ENCODE measurements around the gene STK32C. TPM values are rescaled to one million over a fixed set of nuclear protein-coding genes. Genes with fewer than 3 reads are reported as not detected.
"Not testable (repeated sequence)": the region's sequence is repeated elsewhere in the genome, so short reads cannot be mapped to it uniquely, and the experiment has no call there.

Gene STK32C
- total RNA-seq, 6 donors from 2014 or later: 4.8 to 18.3 (median 15.6) TPM

GRCh38 chr10:132271458-132272230 lies 36.1 kb downstream of the STK32C start:
- no peak overlapping the region for H3K27ac ChIP-seq
- 88 to 90% methylated on average over 16 to 27 of the region's 27 CpGs for whole genome bisulfite sequencing, 2 donors
- DNase-seq: peak in 1 of 2 donors; percentile 63

DNA sequence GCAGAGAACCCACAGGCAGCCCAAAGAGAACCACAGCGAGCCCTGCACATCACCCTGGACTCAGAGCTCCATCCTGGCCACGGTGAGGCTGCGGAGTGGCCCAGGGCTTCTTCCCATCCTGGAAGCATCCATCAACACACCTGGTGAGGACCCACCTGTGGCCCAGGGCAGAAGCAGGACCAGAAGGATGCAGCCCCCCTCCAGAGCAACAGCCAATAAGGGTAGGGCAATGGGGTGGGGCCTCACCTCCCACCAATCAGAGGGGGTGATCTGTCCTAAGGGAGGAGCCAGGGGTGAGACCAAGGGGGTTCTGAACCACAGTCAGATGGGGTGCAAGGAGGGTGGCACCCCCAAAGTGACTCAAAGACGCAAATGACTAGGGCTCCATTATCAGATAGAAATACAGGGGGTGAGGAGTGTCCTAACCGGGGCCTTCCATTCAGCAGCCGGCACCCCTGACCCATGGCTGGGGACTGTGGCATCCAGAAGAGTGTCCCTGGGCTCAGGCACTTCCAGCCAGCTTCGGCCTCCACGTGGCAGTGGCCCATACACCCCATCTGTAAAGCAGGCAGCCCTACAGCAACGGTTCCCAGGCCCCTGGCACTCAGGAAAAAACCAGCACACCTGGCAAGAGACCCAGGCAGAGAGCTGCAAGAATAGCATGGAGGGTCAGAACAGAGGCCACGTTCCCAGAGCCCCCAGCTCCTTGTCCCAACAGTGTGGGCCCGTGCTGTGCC lies 36.9 kb downstream of the STK32C start:
- no peak overlapping the region for H3K27ac ChIP-seq
- no peaks in the 10 kb centered on the region for H3K36me3 ChIP-seq
- ATAC-seq (ENCODE audit: low FRiP score in 2 of 2) (no peak), DNase-seq (peak in 1 of 2 donors; percentile 50)
- peaks cover 10 to 28% (median 18%) of the 10 kb centered on the region in 4 donors for H3K4me1 ChIP-seq
- 92 to 100% methylated on average over 3 to 10 of the region's 11 CpGs for WGBS, 2 donors
- H3K9me3 ChIP-seq: no peaks in the 10 kb centered on the region
- H3K4me3 ChIP-seq: no peak overlapping the region
- H3K27me3 ChIP-seq: no peaks in the 10 kb centered on the region
- TF ChIP-seq EP300 (IDR thresholded peaks at IDR 0.05): no peak
- TF ChIP-seq, protein P1, sequence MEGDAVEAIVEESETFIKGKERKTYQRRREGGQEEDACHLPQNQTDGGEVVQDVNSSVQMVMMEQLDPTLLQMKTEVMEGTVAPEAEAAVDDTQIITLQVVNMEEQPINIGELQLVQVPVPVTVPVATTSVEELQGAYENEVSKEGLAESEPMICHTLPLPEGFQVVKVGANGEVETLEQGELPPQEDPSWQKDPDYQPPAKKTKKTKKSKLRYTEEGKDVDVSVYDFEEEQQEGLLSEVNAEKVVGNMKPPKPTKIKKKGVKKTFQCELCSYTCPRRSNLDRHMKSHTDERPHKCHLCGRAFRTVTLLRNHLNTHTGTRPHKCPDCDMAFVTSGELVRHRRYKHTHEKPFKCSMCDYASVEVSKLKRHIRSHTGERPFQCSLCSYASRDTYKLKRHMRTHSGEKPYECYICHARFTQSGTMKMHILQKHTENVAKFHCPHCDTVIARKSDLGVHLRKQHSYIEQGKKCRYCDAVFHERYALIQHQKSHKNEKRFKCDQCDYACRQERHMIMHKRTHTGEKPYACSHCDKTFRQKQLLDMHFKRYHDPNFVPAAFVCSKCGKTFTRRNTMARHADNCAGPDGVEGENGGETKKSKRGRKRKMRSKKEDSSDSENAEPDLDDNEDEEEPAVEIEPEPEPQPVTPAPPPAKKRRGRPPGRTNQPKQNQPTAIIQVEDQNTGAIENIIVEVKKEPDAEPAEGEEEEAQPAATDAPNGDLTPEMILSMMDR (IDR thresholded peaks at IDR 0.05): no peak
- TF ChIP-seq POLR2A (IDR thresholded peaks at IDR 0.05): no peak
- TF ChIP-seq POLR2AphosphoS5 (IDR thresholded peaks at IDR 0.05): no peak

More at GRCh38 chr10:132271458-132272230, 36.1 kb downstream of the STK32C start:
- TF ChIP-seq EP300 (IDR thresholded peaks at IDR 0.05) (no peak), POLR2AphosphoS5 (IDR thresholded peaks at IDR 0.05) (no peak), POLR2A (IDR thresholded peaks at IDR 0.05) (no peak)
- TF ChIP-seq, protein P1 (IDR thresholded peaks at IDR 0.05): no peak
- H3K4me1 ChIP-seq: peaks cover 8 to 21% (median 13%) of the 10 kb centered on the region in 4 donors
- H3K9me3 ChIP-seq: no peaks in the 10 kb centered on the region
- H3K4me3 ChIP-seq: no peak overlapping the region
- no peaks in the 10 kb centered on the region for H3K36me3 ChIP-seq
- no peak for ATAC-seq (ENCODE audit: low FRiP score in 2 of 2)
- H3K27me3 ChIP-seq: no peaks in the 10 kb centered on the region

DNA sequence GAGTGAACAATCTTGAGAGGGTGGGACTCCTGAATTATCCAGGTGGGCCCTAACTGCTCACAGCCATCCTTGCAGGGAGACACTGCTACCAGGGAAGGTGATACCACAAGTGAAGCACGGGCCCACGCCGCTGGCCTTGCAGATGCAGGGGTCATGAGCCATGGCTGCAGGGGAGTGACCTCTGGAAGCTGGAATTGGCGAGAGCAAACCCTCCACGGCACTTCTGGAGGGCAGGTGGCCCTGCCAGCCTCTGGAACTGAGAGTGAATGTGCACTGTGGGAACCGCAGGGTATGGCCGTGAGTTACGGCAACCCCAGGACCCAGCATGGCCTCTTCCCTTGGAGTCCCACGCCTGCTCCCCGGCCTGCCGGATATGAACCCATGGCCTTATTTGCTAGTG lies 37.5 kb downstream of the STK32C start:
- 93 to 100% methylated on average over 10 of the region's 11 CpGs for WGBS, 2 donors
- no peak overlapping the region for H3K27ac ChIP-seq
- H3K9me3 ChIP-seq: no peaks in the 10 kb centered on the region
- H3K4me1 ChIP-seq: peaks cover 10 to 34% (median 22%) of the 10 kb centered on the region in 4 donors
- no peak overlapping the region for H3K4me3 ChIP-seq
- DNase-seq (peak in 1 of 2 donors; percentile 62), ATAC-seq (ENCODE audit: low FRiP score in 2 of 2) (no peak)
- TF ChIP-seq, protein P1 (IDR thresholded peaks at IDR 0.05): no peak
- TF ChIP-seq POLR2AphosphoS5 (IDR thresholded peaks at IDR 0.05): no peak
- TF ChIP-seq EP300 (IDR thresholded peaks at IDR 0.05): no peak
- TF ChIP-seq POLR2A (IDR thresholded peaks at IDR 0.05): no peak
- no peaks in the 10 kb centered on the region for H3K36me3 ChIP-seq
- no peaks in the 10 kb centered on the region for H3K27me3 ChIP-seq

DNA sequence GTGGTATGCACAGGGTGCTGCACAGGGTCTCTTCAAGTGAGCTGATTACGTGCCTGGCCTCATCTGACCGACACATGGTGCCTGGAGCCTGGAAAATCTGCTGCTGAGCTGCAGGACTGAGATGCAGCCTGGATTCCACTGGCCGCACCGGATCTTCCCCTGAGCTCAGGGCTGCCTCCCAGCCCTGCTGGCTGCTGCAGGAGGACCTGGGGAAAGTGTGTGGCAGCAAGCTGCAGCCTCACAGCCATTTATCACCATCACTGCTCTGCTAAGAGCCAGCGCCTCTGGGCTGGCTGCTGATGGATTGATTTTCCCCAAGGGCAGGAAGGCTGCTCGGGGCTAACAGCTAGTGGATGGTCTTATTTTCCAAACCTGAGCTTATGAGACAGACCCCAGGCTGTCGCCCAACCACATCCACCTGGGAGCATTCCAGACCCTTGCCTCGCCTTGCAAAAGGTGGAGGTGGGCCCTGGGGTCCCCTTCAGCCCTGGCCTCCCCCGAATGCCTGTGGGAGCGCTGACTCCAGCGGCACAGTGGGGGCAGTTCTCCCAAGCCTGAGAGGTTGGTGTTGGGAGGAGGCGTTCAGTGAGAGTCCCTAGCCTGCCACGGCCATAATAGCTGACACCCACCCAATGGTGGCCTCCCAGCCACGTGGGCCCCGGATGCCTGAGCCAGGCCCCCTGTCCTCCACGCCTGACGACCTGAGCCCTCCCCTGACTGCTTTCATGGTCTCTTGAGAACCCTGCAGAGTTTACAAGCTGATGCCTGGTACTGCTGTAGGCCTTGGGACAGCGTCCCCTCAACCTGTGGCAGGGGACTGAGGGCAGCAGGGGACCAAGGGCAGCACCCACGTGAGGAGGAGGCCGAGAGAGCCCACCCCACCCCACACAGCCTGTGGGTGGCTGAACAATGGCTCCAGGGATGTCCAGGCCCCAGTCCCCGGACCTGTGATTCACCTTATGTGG lies 38.2 kb downstream of the STK32C start:
- 88 to 90% methylated on average over 2 to 20 of the region's 21 CpGs for WGBS, 2 donors
- Histone ChIP-seq H3K9me3 (no peaks in the 10 kb centered on the region), H3K36me3 (no peaks in the 10 kb centered on the region), H3K4me3 (no peak overlapping the region), H3K27ac (no peak overlapping the region), H3K4me1 (peaks cover 10 to 36% (median 23%) of the 10 kb centered on the region in 4 donors), H3K27me3 (no peaks in the 10 kb centered on the region)
- peak in 1 of 2 donors; percentile 50 for DNase-seq
- TF ChIP-seq, protein P1 (IDR thresholded peaks at IDR 0.05): no peak
- no peak for TF ChIP-seq EP300 (IDR thresholded peaks at IDR 0.05)
- TF ChIP-seq POLR2A (IDR thresholded peaks at IDR 0.05): no peak
- no peak for TF ChIP-seq POLR2AphosphoS5 (IDR thresholded peaks at IDR 0.05)
- ATAC-seq (ENCODE audit: low FRiP score in 2 of 2): no peak

- peaks cover 8 to 34% (median 23%) of the 10 kb centered on the region in 4 donors for H3K4me1 ChIP-seq
- not testable (repeated sequence) for H3K4me3 ChIP-seq; H3K36me3 ChIP-seq; H3K9me3 ChIP-seq; H3K27me3 ChIP-seq; DNase-seq; H3K27ac ChIP-seq; ATAC-seq (ENCODE audit: low FRiP score in 2 of 2)
- WGBS, 2 donors: 80 to 93% methylated on average over 10 to 12 of the region's 12 CpGs
Observed at GRCh38 chr10:132267916-132268315, 39.8 kb downstream of the STK32C start.

Data from upper lobe of left lung (tissue), 6 donors.